ENCODE results near the gene DOCK1.
A peak's percentile ranks its signal among the peaks of the same experiment; 100 is the strongest.

DOCK1 gene

GRCh38 chr10:127115100-127115499, 209.9 kb downstream of the DOCK1 start:
- no peaks in the 10 kb centered on the region for H3K9me3 ChIP-seq (replicated peaks; ENCODE audit: insufficient read depth, low read length)
- H3K4me1 ChIP-seq (ENCODE audit: low read length), result no peaks in the 10 kb centered on the region
- H3K9ac ChIP-seq (ENCODE audit: low read length), result no peak overlapping the region
- no peak overlapping the region for H3K27ac ChIP-seq (ENCODE audit: low read length)
- H3K36me3 ChIP-seq (replicated peaks; ENCODE audit: insufficient read depth, low read length), result no peaks in the 10 kb centered on the region
- no peaks in the 10 kb centered on the region for H3K9me2 ChIP-seq (replicated peaks; ENCODE audit: insufficient read depth, low read length)
- no peak for DNase-seq
- H4K20me1 ChIP-seq (ENCODE audit: insufficient read depth, low read length), result no peaks in the 10 kb centered on the region
- no peaks in the 10 kb centered on the region for H3F3A ChIP-seq (ENCODE audit: insufficient read depth, low read length)
- H3K27me3 ChIP-seq (replicated peaks; ENCODE audit: insufficient read depth, low read length), result no peaks in the 10 kb centered on the region
- no peaks in the 10 kb centered on the region for H3K79me2 ChIP-seq (ENCODE audit: low read length)
- H3K4me3 ChIP-seq (ENCODE audit: low read length), result no peak overlapping the region
- TF ChIP-seq CTCF (IDR thresholded peaks at IDR 0.05; ENCODE audit: low read length) (no peak), EZH2phosphoT487 (IDR thresholded peaks at IDR 0.05; ENCODE audit: low read length) (no peak), EZH2 (optimal IDR thresholded peaks at IDR 0.05; ENCODE audit: low read depth, low read length) (no peak)
- H3K4me2 ChIP-seq (ENCODE audit: low read depth, low read length), result no peak overlapping the region
- no peak overlapping the region for H2AFZ ChIP-seq (ENCODE audit: low read length)

- Histone ChIP-seq H3K9ac (ENCODE audit: low read length) (no peak overlapping the region), H2AFZ (ENCODE audit: low read length) (no peak overlapping the region), H3K9me2 (replicated peaks; ENCODE audit: insufficient read depth, low read length) (no peaks in the 10 kb centered on the region), H3K4me2 (ENCODE audit: low read depth, low read length) (no peak overlapping the region), H3K27me3 (replicated peaks; ENCODE audit: insufficient read depth, low read length) (no peaks in the 10 kb centered on the region), H3K27ac (ENCODE audit: low read length) (no peak overlapping the region), H4K20me1 (ENCODE audit: insufficient read depth, low read length) (no peaks in the 10 kb centered on the region), H3F3A (ENCODE audit: insufficient read depth, low read length) (no peaks in the 10 kb centered on the region), H3K4me1 (ENCODE audit: low read length) (no peaks in the 10 kb centered on the region), H3K79me2 (ENCODE audit: low read length) (no peaks in the 10 kb centered on the region), H3K9me3 (replicated peaks; ENCODE audit: insufficient read depth, low read length) (no peaks in the 10 kb centered on the region), H3K36me3 (replicated peaks; ENCODE audit: insufficient read depth, low read length) (no peaks in the 10 kb centered on the region), H3K4me3 (ENCODE audit: low read length) (no peak overlapping the region)
- no peak for TF ChIP-seq EZH2 (optimal IDR thresholded peaks at IDR 0.05; ENCODE audit: low read depth, low read length)
- TF ChIP-seq CTCF (IDR thresholded peaks at IDR 0.05; ENCODE audit: low read length), result no peak
- TF ChIP-seq EZH2phosphoT487 (IDR thresholded peaks at IDR 0.05; ENCODE audit: low read length), result no peak
- peak; percentile 33 for DNase-seq
These were observed 211.9 kb downstream of the DOCK1 start for GRCh38 chr10:127117125-127117524.

GRCh38 chr10:127118034-127118433, 212.8 kb downstream of the DOCK1 start:
- Histone ChIP-seq H4K20me1 (ENCODE audit: insufficient read depth, low read length) (no peaks in the 10 kb centered on the region), H2AFZ (ENCODE audit: low read length) (no peak overlapping the region), H3K27me3 (replicated peaks; ENCODE audit: insufficient read depth, low read length) (no peaks in the 10 kb centered on the region), H3K4me2 (ENCODE audit: low read depth, low read length) (no peak overlapping the region), H3K4me1 (ENCODE audit: low read length) (no peaks in the 10 kb centered on the region), H3K9me3 (replicated peaks; ENCODE audit: insufficient read depth, low read length) (no peaks in the 10 kb centered on the region), H3K36me3 (replicated peaks; ENCODE audit: insufficient read depth, low read length) (no peaks in the 10 kb centered on the region), H3K4me3 (ENCODE audit: low read length) (no peak overlapping the region), H3K9me2 (replicated peaks; ENCODE audit: insufficient read depth, low read length) (no peaks in the 10 kb centered on the region), H3K27ac (ENCODE audit: low read length) (no peak overlapping the region), H3K79me2 (ENCODE audit: low read length) (no peaks in the 10 kb centered on the region), H3F3A (ENCODE audit: insufficient read depth, low read length) (no peaks in the 10 kb centered on the region), H3K9ac (ENCODE audit: low read length) (no peak overlapping the region)
- DNase-seq, result no peak
- TF ChIP-seq CTCF (IDR thresholded peaks at IDR 0.05; ENCODE audit: low read length) (no peak), EZH2phosphoT487 (IDR thresholded peaks at IDR 0.05; ENCODE audit: low read length) (no peak), EZH2 (optimal IDR thresholded peaks at IDR 0.05; ENCODE audit: low read depth, low read length) (no peak)

All from MM.1S (cell line).